ENCODE data around the gene PLA2G10.

Gene PLA2G10

DNA sequence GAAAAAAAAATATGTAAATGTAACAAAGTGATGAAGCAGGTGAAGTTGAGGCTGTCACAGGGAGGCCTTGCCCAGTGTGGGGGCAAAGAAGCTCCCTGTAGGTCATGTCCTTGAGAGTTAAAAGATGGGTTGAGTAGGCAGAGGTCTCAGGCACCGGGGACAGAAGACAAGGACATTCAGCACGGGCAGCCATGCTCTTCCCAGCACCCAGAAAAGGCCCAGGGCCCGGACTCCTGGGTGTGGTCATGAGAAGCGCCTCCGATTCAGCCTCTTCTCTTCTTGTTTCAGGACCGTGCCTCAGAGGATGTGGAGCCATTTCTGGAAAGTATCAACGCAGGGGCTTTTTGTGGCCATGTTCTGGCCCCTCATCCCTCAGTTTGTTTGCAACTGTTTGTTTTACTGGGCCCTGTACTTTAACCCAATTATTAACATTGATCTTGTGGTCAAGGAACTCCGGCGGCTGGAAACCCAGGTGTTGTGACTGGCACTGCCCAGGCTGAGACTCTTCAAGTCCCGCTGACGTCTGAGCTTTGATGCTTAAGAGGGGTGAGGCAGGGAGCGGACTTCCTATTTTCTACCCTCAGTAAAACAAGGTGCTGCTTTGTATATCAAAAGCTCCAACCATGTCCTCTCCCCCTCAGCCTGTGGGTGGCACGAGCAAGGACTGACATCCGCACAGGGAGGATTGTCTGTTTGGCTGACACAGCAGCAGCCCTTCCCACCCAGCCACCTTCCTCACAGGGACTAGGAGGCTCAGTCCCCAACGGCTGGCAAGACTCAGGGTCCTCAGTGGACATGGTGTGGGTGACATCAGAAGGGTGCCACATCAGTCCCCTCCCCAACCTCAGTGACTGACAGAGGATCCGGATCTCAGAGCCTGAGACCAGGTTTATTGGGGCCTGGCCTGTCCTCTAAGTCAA, 26.5 kb downstream of the PLA2G10 start:
- H3K9me3 ChIP-seq (ENCODE audit: low read length) = no peaks in the 10 kb centered on the region
- peak overlapping the region; percentile 86 for H3K27ac ChIP-seq (ENCODE audit: low read depth, low read length, poor library complexity, severe bottlenecking)
- H3F3A ChIP-seq (ENCODE audit: insufficient read depth, low read length) = no peaks in the 10 kb centered on the region
- no peak overlapping the region for H3K4me3 ChIP-seq (ENCODE audit: low read depth, low read length, poor library complexity, severe bottlenecking)
- peaks cover 23% of the 10 kb centered on the region for H3K4me1 ChIP-seq (ENCODE audit: insufficient read depth, low read length, severe bottlenecking)
- peaks cover 64% of the 10 kb centered on the region for H3K36me3 ChIP-seq (ENCODE audit: insufficient read depth, low read length)
- H2AFZ ChIP-seq (ENCODE audit: low read length) = no peak overlapping the region
- H3K4me2 ChIP-seq (ENCODE audit: low read length) = no peak overlapping the region; the same call in 1 of the 2 replicates
- H3K9ac ChIP-seq (ENCODE audit: low read length) = no peak overlapping the region; the same call in 1 of the 2 replicates
- no peaks in the 10 kb centered on the region for H3K27me3 ChIP-seq (ENCODE audit: insufficient read depth, low read length)
- TF ChIP-seq EZH2 (IDR thresholded peaks at IDR 0.05; ENCODE audit: borderline replicate concordance, low read length) = no peak
- TF ChIP-seq CTCF (IDR thresholded peaks at IDR 0.05; ENCODE audit: low read length) = no peak
- no peaks in the 10 kb centered on the region for H4K20me1 ChIP-seq (ENCODE audit: insufficient read depth, low read length)
- H3K79me2 ChIP-seq (ENCODE audit: insufficient read depth, low read length) = no peaks in the 10 kb centered on the region
- no peaks in the 10 kb centered on the region for H3K9me2 ChIP-seq (ENCODE audit: low read depth, low read length)

DNA sequence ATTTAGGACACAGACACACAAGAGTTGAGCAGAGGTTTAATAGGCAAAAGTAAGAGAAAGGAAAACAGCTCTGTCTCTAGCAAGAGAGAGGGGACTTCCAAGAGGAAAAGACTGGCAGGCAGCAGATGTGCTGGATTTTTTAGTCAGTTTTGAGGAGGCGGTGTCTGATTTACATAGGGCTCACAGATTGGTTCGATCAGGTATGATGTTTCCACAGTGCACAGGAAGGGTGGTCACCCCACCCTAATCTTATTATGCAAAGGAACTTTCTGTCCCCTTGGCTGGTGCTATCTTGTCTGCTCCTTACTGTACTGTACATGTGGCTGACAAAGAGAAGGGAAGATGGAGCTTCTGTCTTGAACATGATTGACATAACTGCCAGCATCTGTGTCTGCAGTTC, 36.0 kb downstream of the PLA2G10 start:
- Histone ChIP-seq H3F3A (ENCODE audit: insufficient read depth, low read length) (no peaks in the 10 kb centered on the region), H3K9me2 (ENCODE audit: low read depth, low read length) (no peaks in the 10 kb centered on the region), H3K4me3 (ENCODE audit: low read depth, low read length, poor library complexity, severe bottlenecking) (no peak overlapping the region), H4K20me1 (ENCODE audit: insufficient read depth, low read length) (no peaks in the 10 kb centered on the region), H3K27ac (ENCODE audit: low read depth, low read length, poor library complexity, severe bottlenecking) (peak overlapping the region; percentile 83), H3K4me1 (ENCODE audit: insufficient read depth, low read length, severe bottlenecking) (peaks cover 15% of the 10 kb centered on the region), H3K27me3 (ENCODE audit: insufficient read depth, low read length) (no peaks in the 10 kb centered on the region), H3K9me3 (ENCODE audit: low read length) (no peaks in the 10 kb centered on the region), H2AFZ (ENCODE audit: low read length) (no peak overlapping the region), H3K4me2 (ENCODE audit: low read length) (peak overlapping the region; percentile 21; the same call in 1 of the 2 replicates), H3K79me2 (ENCODE audit: insufficient read depth, low read length) (no peaks in the 10 kb centered on the region), H3K9ac (ENCODE audit: low read length) (peak overlapping the region; percentile 23; the same call in 1 of the 2 replicates), H3K36me3 (ENCODE audit: insufficient read depth, low read length) (peaks cover 86% of the 10 kb centered on the region)
- TF ChIP-seq EZH2 (IDR thresholded peaks at IDR 0.05; ENCODE audit: borderline replicate concordance, low read length) (no peak), CTCF (IDR thresholded peaks at IDR 0.05; ENCODE audit: low read length) (no peak)

DNA sequence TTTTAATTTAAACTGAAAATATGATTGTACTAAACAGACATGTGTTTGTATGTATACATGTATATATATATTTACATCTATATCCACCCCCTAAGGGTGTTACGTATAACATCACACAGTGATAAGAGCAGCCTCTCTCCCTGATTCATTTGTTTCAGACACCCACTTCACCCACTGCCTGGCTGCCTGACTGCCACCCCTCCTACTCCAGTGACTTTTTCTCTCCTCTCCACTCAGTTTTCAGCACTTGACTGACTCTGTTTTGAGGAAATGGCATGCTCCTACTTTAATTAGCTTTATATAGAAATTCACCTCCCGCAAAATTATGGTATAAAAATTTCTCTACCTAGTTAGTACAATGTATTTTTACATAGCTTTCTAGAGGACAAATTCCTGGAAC, 41.4 kb downstream of the PLA2G10 start:
- H4K20me1 ChIP-seq (ENCODE audit: insufficient read depth, low read length) = no peaks in the 10 kb centered on the region
- no peak overlapping the region for H3K27ac ChIP-seq (ENCODE audit: low read depth, low read length, poor library complexity, severe bottlenecking)
- H3K79me2 ChIP-seq (ENCODE audit: insufficient read depth, low read length) = no peaks in the 10 kb centered on the region
- no peaks in the 10 kb centered on the region for H3K9me2 ChIP-seq (ENCODE audit: low read depth, low read length)
- H3K9ac ChIP-seq (ENCODE audit: low read length) = no peak overlapping the region
- TF ChIP-seq EZH2 (IDR thresholded peaks at IDR 0.05; ENCODE audit: borderline replicate concordance, low read length) = no peak
- no peak for TF ChIP-seq CTCF (IDR thresholded peaks at IDR 0.05; ENCODE audit: low read length)
- peaks cover 5% of the 10 kb centered on the region for H3K4me1 ChIP-seq (ENCODE audit: insufficient read depth, low read length, severe bottlenecking)
- no peak overlapping the region for H2AFZ ChIP-seq (ENCODE audit: low read length)
- no peak overlapping the region for H3K4me2 ChIP-seq (ENCODE audit: low read length)
- H3K27me3 ChIP-seq (ENCODE audit: insufficient read depth, low read length) = no peaks in the 10 kb centered on the region
- peaks cover 88% of the 10 kb centered on the region for H3K36me3 ChIP-seq (ENCODE audit: insufficient read depth, low read length)
- no peak overlapping the region for H3K4me3 ChIP-seq (ENCODE audit: low read depth, low read length, poor library complexity, severe bottlenecking)
- H3F3A ChIP-seq (ENCODE audit: insufficient read depth, low read length) = no peaks in the 10 kb centered on the region
- H3K9me3 ChIP-seq (ENCODE audit: low read length) = no peaks in the 10 kb centered on the region

All from OCI-LY1 (cell line).